Measurements from ENCODE around the gene GPR132. TPM values are rescaled to one million over a fixed set of nuclear protein-coding genes. Genes with fewer than 3 reads are reported as not detected.

Gene GPR132
- total RNA-seq, 3 donors from 2014 or later (not counting 1 experiment from before 2014, with no cell fraction given): 18.2 to 30.3 (median 26.7) TPM

- DNase-seq: peak in 1 of 2 donors; percentile 64
- peaks cover 44% of the 10 kb centered on the region for H3K4me1 ChIP-seq (ENCODE audit: control insufficient read depth, insufficient read depth, low read length)
- no peak for ATAC-seq
Observed at GRCh38 chr14:105021656-105022275, 43.5 kb downstream of the GPR132 start.

GRCh38 chr14:105020815-105021655, 44.2 kb downstream of the GPR132 start, which contains the start of gene CDCA4:
TSS of gene CDCA4 (minus strand) at chr14:105021083. CDS start at chr14:105011929, 9,154 bp downstream.
- Histone ChIP-seq H3K27me3 (ENCODE audit: control insufficient read depth, insufficient read depth, low read length) (no peaks in the 10 kb centered on the region), H3K36me3 (ENCODE audit: control insufficient read depth, insufficient read depth, low read length) (no peaks in the 10 kb centered on the region), H3K4me1 (ENCODE audit: control insufficient read depth, insufficient read depth, low read length) (peaks cover 44% of the 10 kb centered on the region), H3K9me3 (ENCODE audit: control insufficient read depth, insufficient read depth, low read length) (no peaks in the 10 kb centered on the region), H3K27ac (ENCODE audit: low read length) (peak within 1 kb of the TSS; percentile 77), H3K4me3 (ENCODE audit: low read length) (peak within 1 kb of the TSS; percentile 75)
- ATAC-seq (peak; percentile 83 to 93 (median 84)), DNase-seq (peak; percentile 98)
- intact Hi-C loops (cut with micrococcal nuclease): loop anchor here (1.0 kb wide), 2 partner anchors 36 to 470 kb away; partner anchors contain the start of genes CLBA1 and TEDC1
- peak within 1 kb of the TSS; percentile 88 to 92 for H3K27ac Mint-ChIP-seq
- H3K9me3 Mint-ChIP-seq: no peaks in the 10 kb centered on the region
- H3K36me3 Mint-ChIP-seq: no peaks in the 10 kb centered on the region
- no peaks in the 10 kb centered on the region for H3K27me3 Mint-ChIP-seq (ENCODE audit: low read depth in 2 of 2)
- TF ChIP-seq CTCF (IDR thresholded peaks at IDR 0.05): no peak
- WGBS (ENCODE audit: insufficient coverage): under 1% methylated on average over 115 of the region's 115 CpGs
- H3K4me3 Mint-ChIP-seq: peak within 1 kb of the TSS; percentile 90
- peaks cover 35% of the 10 kb centered on the region in 2 donors for H3K4me1 Mint-ChIP-seq

More at GRCh38 chr14:105021656-105022275, 43.5 kb downstream of the GPR132 start:
- peak overlapping the region; percentile 81 for H3K4me3 Mint-ChIP-seq
- no peaks in the 10 kb centered on the region for H3K9me3 ChIP-seq (ENCODE audit: control insufficient read depth, insufficient read depth, low read length)
- no peaks in the 10 kb centered on the region for H3K36me3 Mint-ChIP-seq
- H3K27ac ChIP-seq (ENCODE audit: low read length): peak overlapping the region; percentile 77
- 15% methylated on average over 20 of the region's 20 CpGs for WGBS (ENCODE audit: insufficient coverage)
- peak overlapping the region; percentile 85 to 87 for H3K27ac Mint-ChIP-seq
- H3K4me3 ChIP-seq (ENCODE audit: low read length): peak overlapping the region; percentile 75
- no peaks in the 10 kb centered on the region for H3K27me3 Mint-ChIP-seq (ENCODE audit: low read depth in 2 of 2)
- no peaks in the 10 kb centered on the region for H3K9me3 Mint-ChIP-seq
- no peak for TF ChIP-seq CTCF (IDR thresholded peaks at IDR 0.05)
- no peaks in the 10 kb centered on the region for H3K36me3 ChIP-seq (ENCODE audit: control insufficient read depth, insufficient read depth, low read length)
- peaks cover 28% of the 10 kb centered on the region in 2 donors for H3K4me1 Mint-ChIP-seq
- H3K27me3 ChIP-seq (ENCODE audit: control insufficient read depth, insufficient read depth, low read length): no peaks in the 10 kb centered on the region
- intact Hi-C loops (cut with micrococcal nuclease): loop anchor here (1.0 kb wide), 2 partner anchors 36 to 470 kb away; partner anchors contain the start of genes CLBA1 and TEDC1

- peaks cover 41 to 44% of the 10 kb centered on the region in 2 donors for H3K4me1 Mint-ChIP-seq
Observed at GRCh38 chr14:105019861-105020814, 45.1 kb downstream of the GPR132 start.

More at GRCh38 chr14:105019861-105020814, 45.1 kb downstream of the GPR132 start:
- no peak for TF ChIP-seq CTCF (IDR thresholded peaks at IDR 0.05)
- H3K4me1 ChIP-seq (ENCODE audit: control insufficient read depth, insufficient read depth, low read length): peaks cover 49% of the 10 kb centered on the region
- ATAC-seq: peak; percentile 39 to 59 (median 51)
- H3K36me3 ChIP-seq (ENCODE audit: control insufficient read depth, insufficient read depth, low read length): no peaks in the 10 kb centered on the region
- peak overlapping the region; percentile 72 for H3K27ac ChIP-seq (ENCODE audit: low read length)
- peak; percentile 67 to 87 for DNase-seq
- H3K36me3 Mint-ChIP-seq: no peaks in the 10 kb centered on the region
- no peaks in the 10 kb centered on the region for H3K27me3 ChIP-seq (ENCODE audit: control insufficient read depth, insufficient read depth, low read length)
- peak overlapping the region; percentile 90 for H3K4me3 Mint-ChIP-seq
- H3K9me3 ChIP-seq (ENCODE audit: control insufficient read depth, insufficient read depth, low read length): no peaks in the 10 kb centered on the region
- WGBS (ENCODE audit: insufficient coverage): 7% methylated on average over 74 of the region's 75 CpGs
- no peaks in the 10 kb centered on the region for H3K27me3 Mint-ChIP-seq (ENCODE audit: low read depth in 2 of 2)
- intact Hi-C loops (cut with micrococcal nuclease): no loop called here
- peak overlapping the region; percentile 36 for H3K4me3 ChIP-seq (ENCODE audit: low read length)
- H3K27ac Mint-ChIP-seq: peak overlapping the region; percentile 88 to 92
- no peaks in the 10 kb centered on the region for H3K9me3 Mint-ChIP-seq
